ENCODE data around the gene CYP27B1. TPM values are rescaled to one million over a fixed set of nuclear protein-coding genes. Genes with fewer than 3 reads are reported as not detected.
"Not testable (repeated sequence)": the region's sequence is repeated elsewhere in the genome, so short reads cannot be mapped to it uniquely, and the experiment has no call there.

The CYP27B1 gene
- total RNA-seq, 2 donors from 2014 or later = 0.81 to 2.2 TPM

DNA sequence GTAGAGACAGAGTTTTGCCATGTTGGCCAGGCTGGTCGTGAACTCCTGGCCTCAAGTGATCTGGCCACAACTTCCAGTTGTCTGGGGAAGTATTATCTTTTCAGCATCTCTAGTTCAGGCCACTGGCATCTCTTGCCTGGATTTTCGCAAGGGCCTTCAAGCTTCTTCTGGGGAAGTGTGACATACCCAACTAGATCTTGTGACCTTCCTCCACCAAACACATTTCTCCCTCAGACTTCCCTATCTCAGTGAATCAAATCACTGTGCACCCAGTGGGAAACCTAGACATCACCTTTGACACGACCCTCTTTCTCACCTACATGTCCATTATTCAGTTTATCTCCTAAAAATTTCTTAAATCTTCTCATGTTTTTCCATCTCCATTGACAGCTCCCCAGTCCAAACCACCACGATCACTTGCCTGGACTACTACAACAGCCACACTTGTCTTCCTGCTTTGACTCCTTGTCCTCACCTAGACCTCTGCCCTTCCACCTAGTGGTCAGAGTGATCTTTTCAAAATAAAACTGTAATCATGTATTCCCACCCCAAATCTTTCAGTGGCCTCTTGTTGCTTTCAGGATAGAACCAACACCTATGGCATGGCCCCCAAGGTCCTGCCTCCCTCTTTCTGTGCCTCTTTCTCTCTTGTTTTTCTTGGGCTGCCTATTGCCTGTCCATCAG lies 8.8 kb upstream of the CYP27B1 start:
- ATAC-seq (ENCODE audit: insufficient number of reproducible peaks, low FRiP score, low read depth) = no peak

GRCh38 chr12:57775044-57775443 lies 8.2 kb upstream of the CYP27B1 start:
- Histone ChIP-seq H3K9me3 (no peaks in the 10 kb centered on the region), H3K27me3 (replicated peaks; ENCODE audit: insufficient read depth) (no peaks in the 10 kb centered on the region), H3K27ac (no peak overlapping the region), H3K4me1 (ENCODE audit: control insufficient read depth in 1 of 2, low read depth in 2 of 2) (peaks cover 9 to 24% of the 10 kb centered on the region in 2 donors), H3K36me3 (peaks cover 8% of the 10 kb centered on the region), H3K4me3 (no peak overlapping the region)
- TF ChIP-seq, protein P1, sequence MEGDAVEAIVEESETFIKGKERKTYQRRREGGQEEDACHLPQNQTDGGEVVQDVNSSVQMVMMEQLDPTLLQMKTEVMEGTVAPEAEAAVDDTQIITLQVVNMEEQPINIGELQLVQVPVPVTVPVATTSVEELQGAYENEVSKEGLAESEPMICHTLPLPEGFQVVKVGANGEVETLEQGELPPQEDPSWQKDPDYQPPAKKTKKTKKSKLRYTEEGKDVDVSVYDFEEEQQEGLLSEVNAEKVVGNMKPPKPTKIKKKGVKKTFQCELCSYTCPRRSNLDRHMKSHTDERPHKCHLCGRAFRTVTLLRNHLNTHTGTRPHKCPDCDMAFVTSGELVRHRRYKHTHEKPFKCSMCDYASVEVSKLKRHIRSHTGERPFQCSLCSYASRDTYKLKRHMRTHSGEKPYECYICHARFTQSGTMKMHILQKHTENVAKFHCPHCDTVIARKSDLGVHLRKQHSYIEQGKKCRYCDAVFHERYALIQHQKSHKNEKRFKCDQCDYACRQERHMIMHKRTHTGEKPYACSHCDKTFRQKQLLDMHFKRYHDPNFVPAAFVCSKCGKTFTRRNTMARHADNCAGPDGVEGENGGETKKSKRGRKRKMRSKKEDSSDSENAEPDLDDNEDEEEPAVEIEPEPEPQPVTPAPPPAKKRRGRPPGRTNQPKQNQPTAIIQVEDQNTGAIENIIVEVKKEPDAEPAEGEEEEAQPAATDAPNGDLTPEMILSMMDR (IDR thresholded peaks at IDR 0.05) = no peak
- no peak for ATAC-seq (ENCODE audit: insufficient number of reproducible peaks, low FRiP score, low read depth)
- no peak for DNase-seq (ENCODE audit: low spot score)

More for the DNA sequence above, 8.8 kb upstream of the CYP27B1 start:
- no peak for DNase-seq (ENCODE audit: low spot score)
- Histone ChIP-seq H3K27ac (no peak overlapping the region), H3K4me1 (ENCODE audit: control insufficient read depth in 1 of 2, low read depth in 2 of 2) (peaks cover 9 to 24% of the 10 kb centered on the region in 2 donors), H3K36me3 (peaks cover 8% of the 10 kb centered on the region), H3K4me3 (no peak overlapping the region), H3K9me3 (no peaks in the 10 kb centered on the region), H3K27me3 (replicated peaks; ENCODE audit: insufficient read depth) (no peaks in the 10 kb centered on the region)
- TF ChIP-seq, protein P1 (IDR thresholded peaks at IDR 0.05) = no peak

- not testable (repeated sequence) for H3K27me3 ChIP-seq (replicated peaks; ENCODE audit: insufficient read depth); H3K36me3 ChIP-seq; H3K9me3 ChIP-seq; H3K4me3 ChIP-seq; DNase-seq (ENCODE audit: low spot score); ATAC-seq (ENCODE audit: insufficient number of reproducible peaks, low FRiP score, low read depth); H3K27ac ChIP-seq
- H3K4me1 ChIP-seq (ENCODE audit: control insufficient read depth in 1 of 2, low read depth in 2 of 2) = peaks cover 9 to 24% of the 10 kb centered on the region in 2 donors
Measured at GRCh38 chr12:57774634-57775033, 7.8 kb upstream of the CYP27B1 start.

DNA sequence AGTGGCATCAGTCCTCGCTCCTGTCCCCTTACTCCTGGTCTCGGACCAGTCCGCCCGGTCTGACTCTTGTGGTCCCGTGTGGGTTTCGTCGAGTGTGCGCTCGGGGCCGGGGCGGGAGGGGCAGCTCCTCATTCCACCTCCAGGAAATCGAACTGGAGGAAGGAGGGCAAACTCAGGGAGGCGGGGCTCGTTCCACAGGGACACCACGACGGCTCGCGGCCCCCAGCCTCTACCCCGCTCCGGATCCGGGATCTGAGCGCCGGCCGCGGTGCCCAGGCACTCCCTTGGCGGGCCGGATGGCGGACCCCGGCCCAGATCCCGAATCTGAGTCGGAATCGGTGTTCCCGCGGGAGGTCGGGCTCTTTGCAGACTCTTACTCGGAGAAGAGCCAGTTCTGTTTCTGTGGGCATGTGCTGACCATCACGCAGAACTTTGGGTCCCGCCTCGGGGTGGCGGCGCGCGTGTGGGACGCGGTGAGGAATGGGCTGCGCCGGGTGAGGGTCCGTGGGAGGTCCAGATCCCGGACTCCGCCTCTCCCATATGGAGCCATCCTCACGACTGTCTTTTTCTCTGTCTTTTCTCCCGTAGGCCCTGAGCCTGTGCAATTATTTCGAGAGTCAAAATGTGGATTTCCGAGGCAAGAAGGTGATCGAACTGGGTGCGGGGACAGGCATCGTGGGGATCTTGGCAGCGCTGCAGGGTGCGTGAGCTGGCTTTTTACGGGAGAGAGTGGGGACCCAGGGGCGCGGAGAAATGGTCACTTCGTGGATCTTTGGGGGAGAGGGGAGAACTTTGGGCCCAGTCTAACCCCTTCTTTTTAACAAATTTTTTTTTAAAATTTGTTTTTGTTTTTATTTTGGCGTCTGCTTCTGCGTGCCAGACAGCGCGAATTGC lies 5.8 kb upstream of the CYP27B1 start, which contains the start of gene EEF1AKMT3:
TSS of gene EEF1AKMT3 (plus strand) at position 186 of the 894 bp plus-strand sequence. CDS start at position 297, 111 bp downstream.
- H3K9me3 ChIP-seq = no peaks in the 10 kb centered on the region
- H3K36me3 ChIP-seq = peaks cover 8% of the 10 kb centered on the region
- DNase-seq (ENCODE audit: low spot score) (peak; percentile 36), ATAC-seq (ENCODE audit: insufficient number of reproducible peaks, low FRiP score, low read depth) (peak; percentile 20)
- peak within 1 kb of the TSS; percentile 97 for H3K4me3 ChIP-seq
- peaks cover 9 to 24% of the 10 kb centered on the region in 2 donors for H3K4me1 ChIP-seq (ENCODE audit: control insufficient read depth in 1 of 2, low read depth in 2 of 2)
- no peaks in the 10 kb centered on the region for H3K27me3 ChIP-seq (replicated peaks; ENCODE audit: insufficient read depth)
- TF ChIP-seq, protein P1 (IDR thresholded peaks at IDR 0.05) = no peak
- H3K27ac ChIP-seq = peak within 1 kb of the TSS; percentile 94 to 98

DNA sequence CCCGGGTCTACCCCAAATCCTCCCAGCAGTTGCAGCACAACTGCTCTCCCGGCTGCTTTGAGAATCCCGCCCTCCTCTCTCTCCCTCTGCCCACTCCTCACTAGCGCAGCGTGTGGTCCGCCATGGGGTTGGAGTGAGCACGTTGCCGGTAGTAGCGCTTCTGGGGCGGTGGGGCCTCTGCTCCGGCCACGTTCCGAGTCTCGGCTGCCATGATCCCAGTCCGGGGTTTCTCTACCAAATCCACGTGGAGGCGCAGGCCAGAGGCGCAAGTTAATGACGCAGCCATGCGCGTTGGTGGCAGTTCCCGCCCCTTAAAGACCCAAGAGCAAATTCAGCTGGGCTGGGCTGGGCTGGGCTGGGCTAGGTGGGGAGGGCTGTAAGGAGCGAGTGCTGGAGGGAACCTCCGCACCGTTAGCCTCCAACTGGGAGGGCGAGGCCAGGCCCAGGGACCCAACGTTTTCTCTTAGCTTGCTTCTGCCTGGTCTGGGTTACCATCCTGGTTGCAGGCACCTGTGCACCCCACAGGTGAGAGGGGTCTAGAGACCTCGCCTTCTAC lies 5.1 kb upstream of the CYP27B1 start, which contains the start of gene METTL1:
TSS of gene METTL1 (minus strand) at position 233 of the 556 bp plus-strand sequence. CDS start at position 211, 22 bp downstream.
- TF ChIP-seq, protein P1 (IDR thresholded peaks at IDR 0.05) = no peak
- no peaks in the 10 kb centered on the region for H3K9me3 ChIP-seq
- peak; percentile 86 for ATAC-seq (ENCODE audit: insufficient number of reproducible peaks, low FRiP score, low read depth)
- peaks cover 8% of the 10 kb centered on the region for H3K36me3 ChIP-seq
- H3K27me3 ChIP-seq (replicated peaks; ENCODE audit: insufficient read depth) = no peaks in the 10 kb centered on the region
- peak within 1 kb of the TSS; percentile 97 for H3K4me3 ChIP-seq
- H3K4me1 ChIP-seq (ENCODE audit: control insufficient read depth in 1 of 2, low read depth in 2 of 2) = peaks cover 9 to 26% of the 10 kb centered on the region in 2 donors
- peak within 1 kb of the TSS; percentile 94 to 98 for H3K27ac ChIP-seq
- peak; percentile 88 for DNase-seq (ENCODE audit: low spot score)

Data from thoracic aorta (tissue), 2 donors.